Esophagus mucosa (tissue), 1 donor: ENCODE results near the gene COPE. TPM values are rescaled to one million over a fixed set of nuclear protein-coding genes. Genes with fewer than 3 reads are reported as not detected.
A peak's percentile ranks its signal among the peaks of the same experiment; 100 is the strongest.

Experiments used
- ATAC-seq: fragments of 200-7000 bp; cut with Tn5 transposase; one replicate; pipeline ENCODE4 v1.9.1; 2020
- total RNA-seq: library from RNA; stranded (reverse); gene quantifications from one replicate; pipeline ENCODE4 v1.2.4, GENCODE V29; 2023
- donor health status: DM: yes; HTN: yes; CAD: no.

Gene COPE
- total RNA-seq, 1 donor from 2014 or later, result 177 TPM

GRCh38 chr19:18866800-18867123 lies 52.4 kb downstream of the COPE start:
- no peak for ATAC-seq

GRCh38 chr19:18865973-18866799 lies 53.0 kb downstream of the COPE start:
- ATAC-seq, result peak; percentile 73

- ATAC-seq, result peak; percentile 9
Measured at GRCh38 chr19:18865106-18865972, 53.8 kb downstream of the COPE start.

GRCh38 chr19:18863843-18864362 lies 55.3 kb downstream of the COPE start:
- ATAC-seq, result no peak

DNA sequence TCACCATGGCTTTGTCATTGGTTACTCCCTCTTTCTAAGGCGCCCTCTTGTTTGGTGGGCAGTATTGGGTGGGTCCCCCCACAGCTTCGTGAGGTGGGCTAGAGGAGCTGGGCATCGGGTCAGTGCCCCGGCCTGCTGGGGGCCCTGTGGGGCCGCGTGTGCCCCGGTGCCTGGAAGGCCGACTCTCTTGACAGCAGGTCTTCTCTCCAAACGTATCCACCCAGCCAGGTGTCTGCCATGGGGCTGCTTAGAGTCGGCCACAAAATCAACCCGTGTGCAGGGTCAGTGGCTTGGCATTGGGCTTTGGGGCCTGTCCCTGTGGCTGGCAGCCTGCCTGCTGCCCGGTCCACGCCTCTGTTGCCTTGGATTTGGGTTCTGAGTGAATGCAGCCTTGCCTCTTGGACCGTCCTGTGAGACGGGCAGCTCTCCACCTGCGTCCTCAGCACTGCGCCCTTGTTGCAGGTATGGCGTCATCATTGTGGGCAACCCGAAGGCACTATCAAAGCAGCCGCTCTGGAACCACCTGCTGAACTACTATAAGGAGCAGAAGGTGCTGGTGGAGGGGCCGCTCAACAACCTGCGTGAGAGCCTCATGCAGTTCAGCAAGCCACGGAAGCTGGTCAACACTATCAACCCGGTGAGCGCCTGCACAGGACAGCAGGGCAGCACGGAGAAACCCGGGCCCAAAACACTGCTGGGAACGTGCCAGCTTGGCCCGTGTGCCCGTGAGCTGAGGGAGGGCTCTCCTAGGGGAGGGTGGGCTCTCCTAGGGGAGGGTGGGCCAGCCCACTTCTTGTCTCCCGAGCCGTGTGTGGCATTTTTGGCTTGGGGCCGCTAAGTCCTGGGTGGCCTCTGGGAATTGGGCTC lies 56.0 kb downstream of the COPE start:
- no peak for ATAC-seq

DNA sequence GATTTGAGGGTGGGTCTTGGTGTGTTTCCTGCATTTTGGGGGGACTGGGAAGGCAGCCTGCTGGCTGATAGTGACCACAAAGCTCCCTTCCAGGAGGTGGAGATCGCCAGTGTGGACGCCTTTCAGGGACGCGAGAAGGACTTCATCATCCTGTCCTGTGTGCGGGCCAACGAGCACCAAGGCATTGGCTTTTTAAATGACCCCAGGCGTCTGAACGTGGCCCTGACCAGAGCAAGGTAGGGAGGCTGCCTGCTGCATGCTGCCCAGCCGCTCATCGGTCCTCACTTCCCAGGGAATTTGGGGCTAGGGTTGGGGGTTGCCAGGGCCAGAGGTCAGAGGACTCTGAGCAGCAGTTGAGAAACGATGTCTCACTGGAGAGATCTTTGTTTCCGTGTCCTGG lies 57.3 kb downstream of the COPE start:
- ATAC-seq, result no peak

GRCh38 chr19:18861235-18861634 lies 58.0 kb downstream of the COPE start:
- ATAC-seq, result no peak

GRCh38 chr19:18860725-18861124 lies 58.5 kb downstream of the COPE start:
- ATAC-seq, result no peak

GRCh38 chr19:18860302-18860700 lies 58.9 kb downstream of the COPE start:
- no peak for ATAC-seq

GRCh38 chr19:18859676-18860301 lies 59.4 kb downstream of the COPE start:
- no peak for ATAC-seq

- no peak for ATAC-seq
Measured at GRCh38 chr19:18858906-18859646, 60.1 kb downstream of the COPE start.

GRCh38 chr19:18857223-18857622 lies 62.0 kb downstream of the COPE start:
- ATAC-seq, result no peak

- peak; percentile 58 for ATAC-seq
Measured at GRCh38 chr19:18856385-18857126, 62.6 kb downstream of the COPE start.

GRCh38 chr19:18855647-18856384 lies 63.4 kb downstream of the COPE start:
- ATAC-seq, result no peak

GRCh38 chr19:18854982-18855381 lies 64.2 kb downstream of the COPE start:
- ATAC-seq, result no peak

- no peak for ATAC-seq
Measured at GRCh38 chr19:18853755-18854427, 65.3 kb downstream of the COPE start.

DNA sequence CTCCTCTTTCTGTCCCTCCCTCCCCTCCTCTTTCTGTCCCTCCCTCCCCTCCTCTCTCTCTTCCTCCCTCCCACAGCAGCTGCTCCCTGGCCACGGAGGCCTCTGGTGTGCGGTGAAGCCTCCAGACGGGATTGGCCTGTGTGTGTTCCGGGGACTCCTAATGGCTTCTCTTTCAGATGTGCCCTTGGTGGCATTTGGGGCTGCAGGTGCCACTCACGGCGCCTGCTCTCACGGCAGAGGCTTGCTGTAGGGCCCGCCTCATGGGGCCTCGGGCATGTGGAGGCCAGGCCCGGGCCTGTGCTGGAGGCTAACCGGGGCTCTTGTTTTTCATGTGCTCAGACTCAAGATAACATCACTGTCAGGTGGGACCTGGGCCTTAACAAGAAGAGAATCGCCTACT lies 66.5 kb downstream of the COPE start:
- ATAC-seq, result no peak

GRCh38 chr19:18851673-18852325 lies 67.4 kb downstream of the COPE start:
- no peak for ATAC-seq
